Gastroesophageal sphincter (tissue), 4 donors: Measurements from ENCODE around the gene KLHL18. TPM values are rescaled to one million over a fixed set of nuclear protein-coding genes. Genes with fewer than 3 reads are reported as not detected.

Experiments
- ATAC-seq: fragments of 150-250 bp; one replicate; pipeline ENCODE4 v1.9.1; 2016; ENCODE audit warnings: mild to moderate bottlenecking, moderate library complexity
- H3K27ac ChIP-seq, 4 donors: fragments of 200-600 bp; sonication (generic) in 3 of 4; 1 replicate in 3 of 4; 2 replicates in 1 of 4; pipeline ENCODE4 v1.5.1; 2016 to 2019
- H3K27me3 ChIP-seq: fragments of 200-600 bp; sonication (generic); one replicate; pipeline ENCODE4 v1.5.1; 2019
- H3K36me3 ChIP-seq, 2 donors: fragments of 200-600 bp; sonication (generic); one replicate each; pipeline ENCODE4 v1.5.1; 2019; ENCODE audit warnings: control low read depth in 1 of 2
- H3K4me1 ChIP-seq, 3 donors: fragments of 200-600 bp; sonication (generic); 1 replicate in 2 of 3; 2 replicates in 1 of 3; pipeline ENCODE4 v1.5.1; 2016 to 2019; ENCODE audit warnings: control low read depth in 2 of 3
- H3K4me3 ChIP-seq, 2 donors: fragments of 200-600 bp; sonication (generic); one replicate each; pipeline ENCODE4 v1.5.1; 2019; ENCODE audit warnings: mild to moderate bottlenecking in 1 of 2, moderate library complexity in 1 of 2
- H3K9me3 ChIP-seq, 3 donors: fragments of 200-600 bp; sonication (generic); one replicate each; pipeline ENCODE4 v1.5.1; 2017 to 2019; ENCODE audit warnings: control low read depth in 2 of 3
- CTCF ChIP-seq, 4 experiments: fragments of 200-600 bp in 2 of 4; fragments of 450-650 bp in 2 of 4; sonication (generic) in 1 of 4; IDR thresholded peaks; one replicate each; pipeline ENCODE4 v1.5.1; 2017 to 2019; ENCODE audit warnings: antibody characterized with exemption in 4 of 4, mild to moderate bottlenecking in 2 of 4, moderate library complexity in 2 of 4
- EP300 ChIP-seq: sonication (generic); formaldehyde crosslinking; IDR thresholded peaks from one replicate; pipeline ENCODE4 v1.6.1; 2017; ENCODE audit warnings: antibody characterized with exemption, mild to moderate bottlenecking
- POLR2A ChIP-seq, 2 donors: fragments of 450-650 bp; IDR thresholded peaks; one replicate each; pipeline ENCODE4 v1.6.1; 2017; ENCODE audit warnings: antibody characterized with exemption in 2 of 2, mild to moderate bottlenecking in 2 of 2, moderate library complexity in 1 of 2
- POLR2AphosphoS5 ChIP-seq: sonication (generic); formaldehyde crosslinking; IDR thresholded peaks from one replicate; pipeline ENCODE4 v1.6.1; 2017; ENCODE audit warnings: antibody characterized with exemption
- WGBS, 2 donors: methylation state at CpG; one replicate each; pipeline ENCODE4 v1.1.5; 2018; ENCODE audit warnings: low coverage in 1 of 2; 5-methylcytosine and 5-hydroxymethylcytosine counted together
- total RNA-seq, 4 donors: library from RNA; depleted of rRNA; stranded (reverse); fragments of >200 nt; gene quantifications; one replicate each; pipeline ENCODE4 v1.1.0, GENCODE V29; 2016

KLHL18 gene
- total RNA-seq, 4 donors from 2014 or later: 11.6 to 23.3 (median 15.6) TPM

- ATAC-seq: no peak
- Histone ChIP-seq H3K4me3 (no peak overlapping the region), H3K27ac (no peak overlapping the region), H3K9me3 (no peaks in the 10 kb centered on the region), H3K27me3 (no peaks in the 10 kb centered on the region), H3K36me3 (peaks cover 0 to 24% of the 10 kb centered on the region in 2 donors), H3K4me1 (peaks cover 0 to 53% (median 10%) of the 10 kb centered on the region in 3 donors)
- 71 to 74% methylated on average over 2 to 3 of the region's 4 CpGs for WGBS, 2 donors
- TF ChIP-seq POLR2A (IDR thresholded peaks at IDR 0.05) (no peak), CTCF (IDR thresholded peaks at IDR 0.05) (no peak)
These were observed 101.7 kb downstream of the KLHL18 start for GRCh38 chr3:47384425-47384824.

GRCh38 chr3:47385007-47385406 is 102.3 kb downstream of the KLHL18 start:
- no peak for TF ChIP-seq POLR2A (IDR thresholded peaks at IDR 0.05)
- no peak for TF ChIP-seq EP300
- TF ChIP-seq CTCF (IDR thresholded peaks at IDR 0.05): no peak
- TF ChIP-seq POLR2AphosphoS5: no peak
- Histone ChIP-seq H3K27me3 (no peaks in the 10 kb centered on the region), H3K9me3 (no peaks in the 10 kb centered on the region), H3K4me3 (no peak overlapping the region), H3K27ac (no peak overlapping the region), H3K4me1 (peaks cover 0 to 47% (median 9%) of the 10 kb centered on the region in 3 donors), H3K36me3 (peaks cover 0 to 25% of the 10 kb centered on the region in 2 donors)
- 74 to 82% methylated on average over 3 to 4 of the region's 4 CpGs for WGBS, 2 donors
- no peak for ATAC-seq

GRCh38 chr3:47385796-47386195 is 103.1 kb downstream of the KLHL18 start:
- WGBS, 2 donors: 92 to 100% methylated on average over 1 to 2 of the region's 2 CpGs
- Histone ChIP-seq H3K27me3 (no peaks in the 10 kb centered on the region), H3K27ac (no peak overlapping the region), H3K36me3 (peaks cover 0 to 29% of the 10 kb centered on the region in 2 donors), H3K9me3 (no peaks in the 10 kb centered on the region), H3K4me3 (no peak overlapping the region), H3K4me1 (peaks cover 0 to 44% (median 9%) of the 10 kb centered on the region in 3 donors)
- TF ChIP-seq CTCF (IDR thresholded peaks at IDR 0.05) (no peak), POLR2A (IDR thresholded peaks at IDR 0.05) (no peak), POLR2AphosphoS5 (no peak), EP300 (no peak)
- ATAC-seq: no peak

GRCh38 chr3:47392933-47393332 is 110.2 kb downstream of the KLHL18 start:
- Histone ChIP-seq H3K9me3 (no peaks in the 10 kb centered on the region), H3K27ac (no peak overlapping the region), H3K4me1 (peaks cover 0 to 37% (median 17%) of the 10 kb centered on the region in 3 donors), H3K27me3 (no peaks in the 10 kb centered on the region), H3K36me3 (peaks cover 0 to 37% of the 10 kb centered on the region in 2 donors), H3K4me3 (no peak overlapping the region)
- TF ChIP-seq CTCF (IDR thresholded peaks at IDR 0.05) (no peak), POLR2AphosphoS5 (no peak), EP300 (no peak), POLR2A (IDR thresholded peaks at IDR 0.05) (no peak)
- ATAC-seq: no peak
- WGBS, 2 donors: 100% methylated on average over 2 to 3 of the region's 3 CpGs

GRCh38 chr3:47394140-47394870 is 111.6 kb downstream of the KLHL18 start:
- WGBS, 2 donors: 0 to 38% methylated on average over 1 to 8 of the region's 8 CpGs
- H3K27ac ChIP-seq: peak overlapping the region in 3 of 4 donors; percentile 0 to 39 (median 31)
- no peaks in the 10 kb centered on the region for H3K27me3 ChIP-seq
- no peak overlapping the region for H3K4me3 ChIP-seq
- H3K9me3 ChIP-seq: no peaks in the 10 kb centered on the region
- H3K36me3 ChIP-seq: peaks cover 0 to 27% of the 10 kb centered on the region in 2 donors
- TF ChIP-seq POLR2AphosphoS5 (no peak), EP300 (no peak), CTCF (IDR thresholded peaks at IDR 0.05) (no peak), POLR2A (IDR thresholded peaks at IDR 0.05) (no peak)
- ATAC-seq: no peak
- peaks cover 0 to 51% (median 24%) of the 10 kb centered on the region in 3 donors for H3K4me1 ChIP-seq
